Measurements from ENCODE around the gene HAS3.

GRCh38 chr16:69069504-69069903 lies 35.9 kb upstream of the HAS3 start:
- TF ChIP-seq, protein P1, sequence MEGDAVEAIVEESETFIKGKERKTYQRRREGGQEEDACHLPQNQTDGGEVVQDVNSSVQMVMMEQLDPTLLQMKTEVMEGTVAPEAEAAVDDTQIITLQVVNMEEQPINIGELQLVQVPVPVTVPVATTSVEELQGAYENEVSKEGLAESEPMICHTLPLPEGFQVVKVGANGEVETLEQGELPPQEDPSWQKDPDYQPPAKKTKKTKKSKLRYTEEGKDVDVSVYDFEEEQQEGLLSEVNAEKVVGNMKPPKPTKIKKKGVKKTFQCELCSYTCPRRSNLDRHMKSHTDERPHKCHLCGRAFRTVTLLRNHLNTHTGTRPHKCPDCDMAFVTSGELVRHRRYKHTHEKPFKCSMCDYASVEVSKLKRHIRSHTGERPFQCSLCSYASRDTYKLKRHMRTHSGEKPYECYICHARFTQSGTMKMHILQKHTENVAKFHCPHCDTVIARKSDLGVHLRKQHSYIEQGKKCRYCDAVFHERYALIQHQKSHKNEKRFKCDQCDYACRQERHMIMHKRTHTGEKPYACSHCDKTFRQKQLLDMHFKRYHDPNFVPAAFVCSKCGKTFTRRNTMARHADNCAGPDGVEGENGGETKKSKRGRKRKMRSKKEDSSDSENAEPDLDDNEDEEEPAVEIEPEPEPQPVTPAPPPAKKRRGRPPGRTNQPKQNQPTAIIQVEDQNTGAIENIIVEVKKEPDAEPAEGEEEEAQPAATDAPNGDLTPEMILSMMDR (IDR thresholded peaks at IDR 0.05 in 4 of 5, conservative IDR thresholded peaks at IDR 0.05 in 1 of 5), result no peak
- no peak for TF ChIP-seq POLR2A (IDR thresholded peaks at IDR 0.05)

All from gastrocnemius medialis (tissue), 4 donors.